Measurements from ENCODE around the gene ATXN1. TPM values are rescaled to one million over a fixed set of nuclear protein-coding genes. Genes with fewer than 3 reads are reported as not detected.

The ATXN1 gene
- total and polyA plus RNA-seq, 2 experiments from 2014 or later: 14.2 to 20.1 TPM

DNA sequence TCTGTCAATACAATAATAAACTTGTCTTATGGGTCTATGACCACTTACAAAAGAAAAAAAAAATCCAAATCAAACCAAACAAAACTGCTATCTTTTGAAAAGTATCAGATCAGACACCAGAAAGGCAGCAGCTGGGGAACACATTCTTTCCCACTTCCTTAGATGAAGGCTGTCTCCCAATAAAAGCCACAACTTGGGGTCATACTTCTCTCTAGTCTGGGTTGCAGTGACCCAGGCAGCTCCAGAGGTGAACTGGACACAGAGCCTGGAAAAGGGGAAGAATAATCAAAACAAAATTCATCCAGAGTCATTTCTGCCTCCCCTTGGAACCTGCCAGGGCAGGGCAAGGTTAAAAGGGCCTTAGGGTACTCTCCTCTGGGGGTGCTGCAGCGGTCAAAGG is 19.1 kb downstream of the ATXN1 start:
- Histone ChIP-seq H3K36me3 (ENCODE audit: low read depth) (no peaks in the 10 kb centered on the region; the same call in 1 of the 2 replicates), H3K9ac (peak overlapping the region; percentile 67), H3K79me2 (ENCODE audit: insufficient read depth) (peaks cover 74% of the 10 kb centered on the region), H3K4me2 (ENCODE audit: unreplicated experiment) (peak overlapping the region; percentile 87), H3F3A (ENCODE audit: insufficient read depth) (peaks cover 49% of the 10 kb centered on the region), H3K4me1 (ENCODE audit: insufficient read depth) (peaks cover 77% of the 10 kb centered on the region), H3K9me3 (ENCODE audit: low read depth) (no peaks in the 10 kb centered on the region), H3K9me2 (ENCODE audit: insufficient read depth) (no peaks in the 10 kb centered on the region), H4K20me1 (ENCODE audit: insufficient read depth) (no peaks in the 10 kb centered on the region), H3K27me3 (replicated peaks; ENCODE audit: insufficient read depth) (no peaks in the 10 kb centered on the region), H2AFZ (no peak overlapping the region), H3K27ac (peak overlapping the region; percentile 88), H3K4me3 (no peak overlapping the region)
- TF ChIP-seq EZH2 (IDR thresholded peaks at IDR 0.05; ENCODE audit: insufficient read depth, poor library complexity, severe bottlenecking): no peak
- TF ChIP-seq EZH2phosphoT487 (IDR thresholded peaks at IDR 0.05; ENCODE audit: insufficient read depth, low read depth): no peak
- 92 to 100% methylated on average over 1 of the region's 1 CpG for WGBS, 2 experiments (ENCODE audit: low coverage in 1 of 2, low lambda C conversion rate in 2 of 2, missing lambda C conversion rate in 2 of 2)
- in situ Hi-C loops (cut with MboI): no loop called here
- no peak for DNase-seq

DNA sequence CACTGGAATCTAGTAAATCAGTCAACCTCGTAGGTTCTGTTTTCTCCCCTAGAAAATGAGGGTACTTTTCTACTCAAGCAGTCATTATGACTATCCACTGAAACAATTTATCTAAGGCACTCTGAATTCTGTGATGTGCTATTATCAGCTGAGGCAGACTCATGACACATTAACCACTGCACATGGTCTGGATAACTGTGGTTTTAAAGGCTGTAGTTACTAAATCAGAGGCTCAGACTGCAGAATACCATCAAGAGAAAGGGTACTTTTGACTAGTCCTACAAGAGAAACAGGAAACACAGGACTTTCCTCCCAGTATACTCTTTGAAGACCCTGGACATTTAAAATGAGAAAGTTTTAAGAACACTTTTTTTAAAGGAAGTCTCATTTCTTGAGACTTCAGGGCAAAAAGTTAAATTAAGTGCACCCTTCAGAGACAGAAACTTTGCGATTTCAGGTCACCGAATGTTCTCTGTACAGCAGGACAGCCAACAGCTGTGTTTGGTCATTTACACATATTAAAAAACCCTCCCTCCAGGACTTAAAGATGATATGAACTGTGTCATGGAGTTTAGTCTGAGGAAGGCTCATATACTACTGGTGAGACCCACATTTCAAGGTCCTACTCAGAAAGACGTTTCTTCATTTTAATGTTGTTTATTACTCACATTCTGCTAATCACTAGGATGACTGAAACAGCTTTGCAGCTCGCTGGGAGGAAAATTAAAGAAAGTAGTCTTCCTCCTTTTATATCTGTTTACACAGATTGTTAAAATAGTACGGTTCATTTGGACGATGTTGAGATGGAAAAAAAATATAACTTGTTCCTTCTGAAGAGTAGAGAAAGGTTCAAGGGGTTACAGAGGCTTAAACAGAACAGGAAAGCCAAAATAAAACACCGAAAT is 19.9 kb downstream of the ATXN1 start:
- H2AFZ ChIP-seq: no peak overlapping the region
- H3K36me3 ChIP-seq (ENCODE audit: low read depth): no peaks in the 10 kb centered on the region; the same call in 1 of the 2 replicates
- no peak for TF ChIP-seq EZH2phosphoT487 (IDR thresholded peaks at IDR 0.05; ENCODE audit: insufficient read depth, low read depth)
- no peak for TF ChIP-seq EZH2 (IDR thresholded peaks at IDR 0.05; ENCODE audit: insufficient read depth, poor library complexity, severe bottlenecking)
- peak overlapping the region; percentile 87 for H3K4me2 ChIP-seq (ENCODE audit: unreplicated experiment)
- peak; percentile 95 for DNase-seq
- H3K9ac ChIP-seq: peak overlapping the region; percentile 67
- H3K4me3 ChIP-seq: peak overlapping the region; percentile 54
- peak overlapping the region; percentile 88 for H3K27ac ChIP-seq
- H3F3A ChIP-seq (ENCODE audit: insufficient read depth): peaks cover 57% of the 10 kb centered on the region
- no peaks in the 10 kb centered on the region for H4K20me1 ChIP-seq (ENCODE audit: insufficient read depth)
- H3K4me1 ChIP-seq (ENCODE audit: insufficient read depth): peaks cover 77% of the 10 kb centered on the region
- 32 to 33% methylated on average over 8 of the region's 8 CpGs for WGBS, 2 experiments (ENCODE audit: low coverage in 1 of 2, low lambda C conversion rate in 2 of 2, missing lambda C conversion rate in 2 of 2)
- peaks cover 74% of the 10 kb centered on the region for H3K79me2 ChIP-seq (ENCODE audit: insufficient read depth)
- H3K9me2 ChIP-seq (ENCODE audit: insufficient read depth): no peaks in the 10 kb centered on the region
- in situ Hi-C loops (cut with MboI): no loop called here
- H3K9me3 ChIP-seq (ENCODE audit: low read depth): no peaks in the 10 kb centered on the region
- H3K27me3 ChIP-seq (replicated peaks; ENCODE audit: insufficient read depth): no peaks in the 10 kb centered on the region

DNA sequence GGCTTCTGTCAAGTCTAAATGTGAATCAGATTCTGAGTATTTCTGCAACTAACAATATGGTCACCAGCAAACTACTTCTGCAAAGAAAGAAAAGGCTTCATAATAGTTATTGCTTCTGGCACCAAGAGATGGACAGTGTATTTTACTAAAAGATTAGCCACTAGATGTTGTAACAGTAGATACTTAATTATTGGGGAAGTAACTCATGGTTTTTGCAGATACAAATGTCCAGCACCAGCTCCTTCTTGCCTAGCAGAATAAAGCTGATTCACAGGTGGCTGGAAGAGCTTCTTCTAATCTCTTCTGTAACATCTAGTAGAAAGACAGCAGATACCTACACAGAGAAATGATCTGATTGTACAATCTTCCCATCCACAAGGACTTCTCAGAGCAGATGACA is 21.2 kb downstream of the ATXN1 start:
- in situ Hi-C loops (cut with MboI): no loop called here
- TF ChIP-seq EZH2phosphoT487 (IDR thresholded peaks at IDR 0.05; ENCODE audit: insufficient read depth, low read depth) (no peak), EZH2 (IDR thresholded peaks at IDR 0.05; ENCODE audit: insufficient read depth, poor library complexity, severe bottlenecking) (no peak)
- Histone ChIP-seq H3K27me3 (replicated peaks; ENCODE audit: insufficient read depth) (no peaks in the 10 kb centered on the region), H3K27ac (peak overlapping the region; percentile 88), H3K9me3 (ENCODE audit: low read depth) (no peaks in the 10 kb centered on the region), H3K9me2 (ENCODE audit: insufficient read depth) (no peaks in the 10 kb centered on the region), H3F3A (ENCODE audit: insufficient read depth) (peaks cover 67% of the 10 kb centered on the region), H4K20me1 (ENCODE audit: insufficient read depth) (no peaks in the 10 kb centered on the region), H3K4me1 (ENCODE audit: insufficient read depth) (peaks cover 75% of the 10 kb centered on the region), H2AFZ (no peak overlapping the region), H3K4me2 (ENCODE audit: unreplicated experiment) (peak overlapping the region; percentile 75), H3K4me3 (no peak overlapping the region), H3K79me2 (ENCODE audit: insufficient read depth) (peaks cover 74% of the 10 kb centered on the region), H3K9ac (no peak overlapping the region), H3K36me3 (ENCODE audit: low read depth) (no peaks in the 10 kb centered on the region; the same call in 1 of the 2 replicates)
- no peak for DNase-seq

- DNase-seq: peak; percentile 44
- no peaks in the 10 kb centered on the region for H4K20me1 ChIP-seq (ENCODE audit: insufficient read depth)
- no peak overlapping the region for H3K9ac ChIP-seq
- no peaks in the 10 kb centered on the region for H3K9me2 ChIP-seq (ENCODE audit: insufficient read depth)
- no peak overlapping the region for H3K4me3 ChIP-seq
- H3K79me2 ChIP-seq (ENCODE audit: insufficient read depth): peaks cover 73% of the 10 kb centered on the region
- peak overlapping the region; percentile 88 for H3K27ac ChIP-seq
- H3F3A ChIP-seq (ENCODE audit: insufficient read depth): peaks cover 67% of the 10 kb centered on the region
- H3K27me3 ChIP-seq (replicated peaks; ENCODE audit: insufficient read depth): no peaks in the 10 kb centered on the region
- WGBS, 2 experiments (ENCODE audit: low coverage in 1 of 2, low lambda C conversion rate in 2 of 2, missing lambda C conversion rate in 2 of 2): 85 to 87% methylated on average over 7 of the region's 7 CpGs
- in situ Hi-C loops (cut with MboI): no loop called here
- no peak overlapping the region for H2AFZ ChIP-seq
- no peaks in the 10 kb centered on the region; the same call in 1 of the 2 replicates for H3K36me3 ChIP-seq (ENCODE audit: low read depth)
- H3K4me2 ChIP-seq (ENCODE audit: unreplicated experiment): peak overlapping the region; percentile 4
- no peaks in the 10 kb centered on the region for H3K9me3 ChIP-seq (ENCODE audit: low read depth)
- H3K4me1 ChIP-seq (ENCODE audit: insufficient read depth): peaks cover 70% of the 10 kb centered on the region
- no peak for TF ChIP-seq EZH2 (IDR thresholded peaks at IDR 0.05; ENCODE audit: insufficient read depth, poor library complexity, severe bottlenecking)
- no peak for TF ChIP-seq EZH2phosphoT487 (IDR thresholded peaks at IDR 0.05; ENCODE audit: insufficient read depth, low read depth)
These were observed 21.9 kb downstream of the ATXN1 start for GRCh38 chr6:16739329-16739801.

Measured in GM23248 (cell line).